HCT116 (cell line): ENCODE data around the gene MSI2. TPM values are rescaled to one million over a fixed set of nuclear protein-coding genes. Genes with fewer than 3 reads are reported as not detected.

Experiments
- ATAC-seq: fragments of 200-7000 bp; cut with Tn5 transposase; 2 replicates; pipeline ENCODE4 v1.9.1; 2020; ENCODE audit warnings: mild to moderate bottlenecking, moderate library complexity
- BruUV-seq: library from RNA; stranded (reverse); fragments of 400-500 nt; replicated peaks from 2 replicates; lab custom pipeline; 2021; lab: Mats Ljungman, UMichigan
- CTCF ChIA-PET: fragments of 300-600 bp; sonication (Branson Sonifier 250); formaldehyde crosslinking; loops from one replicate; lab custom pipeline; 2021; ENCODE audit warnings: antibody characterized with exemption; lab: Charles Lee
- POLR2A ChIA-PET: fragments of 300-600, 350-600 bp; sonication (Branson Sonifier 250); formaldehyde crosslinking; loops from one replicate; lab custom pipeline; 2021; ENCODE audit warnings: antibody characterized with exemption; lab: Charles Lee
- RAD21 ChIA-PET, 2 experiments: fragments of 300-600 bp; sonication (Branson Sonifier 250); formaldehyde crosslinking; loops; one replicate each; lab custom pipeline; 2023; ENCODE audit warnings: low total read pairs in 2 of 2; ENCODE audit not compliant: uncharacterized antibody in 2 of 2, unreplicated experiment in 2 of 2, low non-redundant PET in 1 of 2; lab: Charles Lee
- DNase-seq: peaks from one replicate; pipeline ENCODE4 v3.0.0-alpha.2; 2010; ENCODE audit warnings: low read depth, low spot score
- H2AFZ ChIP-seq: fragments of 200-600 bp; shearing (Covaris generic), sonication (generic); 2 replicates; pipeline ENCODE4 v1.6.1; 2017; ENCODE audit warnings: low read depth, mixed run types, mixed read lengths, antibody characterized with exemption, low read length; ENCODE audit not compliant: poor library complexity, severe bottlenecking
- H3K27ac ChIP-seq: 2 replicates; pipeline ENCODE4 v1.5.1; 2012; ENCODE audit warnings: low read depth, low read length
- H3K27me3 ChIP-seq: fragments of 200-600 bp; sonication (generic); 2 replicates; pipeline ENCODE4 v1.6.1; 2016; ENCODE audit warnings: mixed run types, low read length, mixed read lengths; ENCODE audit not compliant: insufficient read depth
- H3K36me3 ChIP-seq, 2 experiments: fragments of 200-500 bp in 1 of 2; fragments of 200-600 bp in 1 of 2; sonication (Bioruptor generic) in 1 of 2; sonication (generic) in 1 of 2; 2 replicates each; pipeline versions ENCODE4 v1.5.1 to v1.6.1; 2014 to 2016; ENCODE audit warnings: low read length in 2 of 2, inconsistent platforms in 1 of 2, mixed read lengths in 1 of 2, mixed run types in 1 of 2; ENCODE audit not compliant: insufficient read depth in 2 of 2, control insufficient read depth in 1 of 2
- H3K4me1 ChIP-seq, 2 experiments: fragments of 200-600 bp in 1 of 2; sonication (generic) in 1 of 2; 2 replicates each; pipeline versions ENCODE4 v1.5.1 to v1.6.1; 2012 to 2017; ENCODE audit warnings: low read length in 2 of 2, inconsistent platforms in 1 of 2, mild to moderate bottlenecking in 1 of 2, mixed read lengths in 1 of 2, mixed run types in 1 of 2, moderate library complexity in 1 of 2; ENCODE audit not compliant: insufficient read depth in 2 of 2, control insufficient read depth in 1 of 2
- H3K4me2 ChIP-seq: fragments of 200-600 bp; sonication (generic); 2 replicates; pipeline ENCODE4 v1.6.1; 2017; ENCODE audit warnings: mixed run types, low read length, mixed read lengths
- H3K4me3 ChIP-seq, 2 experiments: fragments of 200-600 bp in 1 of 2; sonication (generic) in 1 of 2; replicated peaks in 1 of 2; 2 replicates each; pipeline ENCODE4 v1.5.1; 2011 to 2016; ENCODE audit warnings: low read length in 2 of 2, control low read depth in 1 of 2, low read depth in 1 of 2, mild to moderate bottlenecking in 1 of 2, mixed read lengths in 1 of 2, mixed run types in 1 of 2
- H3K79me2 ChIP-seq: fragments of 200-600 bp; sonication (generic); 2 replicates; pipeline ENCODE4 v1.6.1; 2017; ENCODE audit warnings: mild to moderate bottlenecking, mixed run types, low read length, moderate library complexity, mixed read lengths; ENCODE audit not compliant: insufficient read depth
- H3K9ac ChIP-seq: fragments of 200-600 bp; sonication (generic); 2 replicates; pipeline ENCODE4 v1.6.1; 2016; ENCODE audit warnings: low read length, mixed read lengths
- H3K9me2 ChIP-seq: fragments of 200-600 bp; sonication (generic), shearing (Covaris generic); 2 replicates; pipeline ENCODE4 v1.6.1; 2017; ENCODE audit warnings: mixed run types, mild to moderate bottlenecking, moderate library complexity; ENCODE audit not compliant: insufficient read depth
- H3K9me3 ChIP-seq, 2 experiments: fragments of 200-500 bp in 1 of 2; fragments of 200-600 bp in 1 of 2; sonication (Bioruptor generic) in 1 of 2; sonication (generic) in 1 of 2; 2 replicates each; pipeline ENCODE4 v1.6.1; 2014 to 2017; ENCODE audit warnings: low read length in 2 of 2, mixed read lengths in 2 of 2, inconsistent platforms in 1 of 2, low read depth in 1 of 2, mild to moderate bottlenecking in 1 of 2, mixed run types in 1 of 2, moderate library complexity in 1 of 2; ENCODE audit not compliant: control insufficient read depth in 1 of 2, insufficient read depth in 1 of 2
- H4K20me1 ChIP-seq: fragments of 200-600 bp; sonication (generic), shearing (Covaris generic); 2 replicates; pipeline ENCODE4 v1.6.1; 2017; ENCODE audit warnings: mixed run types, mild to moderate bottlenecking, moderate library complexity; ENCODE audit not compliant: insufficient read depth
- ATF3 ChIP-seq: IDR thresholded peaks from 2 replicates; pipeline ENCODE4 v1.6.1; 2012
- CBX3 ChIP-seq: IDR thresholded peaks from 2 replicates; pipeline ENCODE4 v1.6.1; 2012; ENCODE audit warnings: low read depth
- CEBPB ChIP-seq: IDR thresholded peaks from 2 replicates; pipeline ENCODE4 v1.6.1; 2012; ENCODE audit warnings: low read depth
- CTCF ChIP-seq, 3 experiments: fragments of 200-600 bp in 1 of 3; sonication (generic) in 1 of 3; IDR thresholded peaks in 2 of 3; conservative IDR thresholded peaks in 1 of 3; 2 replicates each; pipeline ENCODE4 v1.5.1; 2012 to 2017; ENCODE audit warnings: low read depth in 2 of 3, low read length in 2 of 3, antibody characterized with exemption in 1 of 3, borderline replicate concordance in 1 of 3, control low read depth in 1 of 3, mild to moderate bottlenecking in 1 of 3, mixed read lengths in 1 of 3, mixed run types in 1 of 3, moderate library complexity in 1 of 3; ENCODE audit not compliant: insufficient read depth in 1 of 3
- EGR1 ChIP-seq: IDR thresholded peaks from 2 replicates; pipeline ENCODE4 v1.6.1; 2012; ENCODE audit warnings: low read depth
- ELF1 ChIP-seq: IDR thresholded peaks from 2 replicates; pipeline ENCODE4 v1.6.1; 2012; ENCODE audit warnings: low read depth, borderline replicate concordance
- EZH2 ChIP-seq: fragments of 200-600 bp; sonication (generic); IDR thresholded peaks from 2 replicates; pipeline ENCODE4 v1.6.1; 2017; ENCODE audit warnings: antibody characterized with exemption, mixed run types
- EZH2phosphoT487 ChIP-seq: fragments of 200-600 bp; IDR thresholded peaks from 2 replicates; pipeline ENCODE4 v1.6.1; 2018; ENCODE audit warnings: antibody characterized with exemption, borderline replicate concordance
- FOSL1 ChIP-seq: IDR thresholded peaks from 2 replicates; pipeline ENCODE4 v1.6.1; 2012; ENCODE audit warnings: low read depth
- JUND ChIP-seq: IDR thresholded peaks from 2 replicates; pipeline ENCODE4 v1.6.1; 2012
- MAX ChIP-seq: IDR thresholded peaks from 2 replicates; pipeline ENCODE4 v1.6.1; 2012
- POLR2AphosphoS5 ChIP-seq: IDR thresholded peaks from 2 replicates; pipeline ENCODE4 v1.6.1; 2011; ENCODE audit warnings: mild to moderate bottlenecking, low read depth, low read length, moderate library complexity
- RAD21 ChIP-seq: IDR thresholded peaks from 2 replicates; pipeline ENCODE4 v1.6.1; 2012; ENCODE audit warnings: low read depth, mild to moderate bottlenecking
- REST ChIP-seq: IDR thresholded peaks from 2 replicates; pipeline ENCODE4 v1.6.1; 2012; ENCODE audit warnings: low read depth
- SIN3A ChIP-seq: IDR thresholded peaks from 2 replicates; pipeline ENCODE4 v1.6.1; 2012; ENCODE audit warnings: low read depth
- SP1 ChIP-seq: IDR thresholded peaks from 2 replicates; pipeline ENCODE4 v1.6.1; 2012; ENCODE audit warnings: low read depth
- SRF ChIP-seq: IDR thresholded peaks from 2 replicates; pipeline ENCODE4 v1.6.1; 2012; ENCODE audit warnings: low read depth
- TCF7L2 ChIP-seq: IDR thresholded peaks from 2 replicates; pipeline ENCODE4 v1.7.0; 2011; ENCODE audit warnings: borderline replicate concordance, inconsistent platforms; ENCODE audit not compliant: insufficient read depth, insufficient read length; ENCODE audit errors: extremely low read depth
- ZBTB33 ChIP-seq: IDR thresholded peaks from 2 replicates; pipeline ENCODE4 v1.6.1; 2011; ENCODE audit warnings: mild to moderate bottlenecking, low read length, moderate library complexity; ENCODE audit not compliant: insufficient replicate concordance; ENCODE audit errors: extremely low read depth
- ZNF274 ChIP-seq: fragments of 200-500 bp; sonication (Bioruptor generic); IDR thresholded peaks from 2 replicates; pipeline ENCODE4 v1.6.1; 2014; ENCODE audit warnings: mild to moderate bottlenecking, low read depth, low read length, inconsistent platforms
- intact Hi-C: fragments of 100-400 bp; cut with micrococcal nuclease; formaldehyde crosslinking; loops from 2 replicates; pipeline ENCODE4 v1.10.0; 2022
- total RNA-seq: library from RNA; stranded (reverse); gene quantifications from one replicate; pipeline ENCODE4 v1.2.1, GENCODE V29; 2021; ENCODE audit not compliant: unreplicated experiment

The MSI2 gene
- total RNA-seq, 1 experiment from 2014 or later, result 137 TPM

GRCh38 chr17:57240648-57241047 is 15.7 kb upstream of the MSI2 start:
- Histone ChIP-seq H2AFZ (no peak overlapping the region), H3K9me2 (no peaks in the 10 kb centered on the region), H3K4me2 (no peak overlapping the region), H4K20me1 (no peaks in the 10 kb centered on the region), H3K36me3 (no peaks in the 10 kb centered on the region), H3K27ac (no peak overlapping the region), H3K4me3 (no peak overlapping the region), H3K4me1 (peaks cover 0 to 5% of the 10 kb centered on the region in 2 experiments; a peak in 1 of 4 replicates), H3K9ac (no peak overlapping the region)
- BruUV-seq, result no TSS peak
- no peak for DNase-seq
- no peak for ATAC-seq
- no peak for TF ChIP-seq MAX
- no peak for TF ChIP-seq CEBPB
- TF ChIP-seq EZH2, result no peak
- no peak for TF ChIP-seq ZNF274
- TF ChIP-seq FOSL1, result no peak
- no peak for TF ChIP-seq POLR2AphosphoS5
- no peak for TF ChIP-seq ZBTB33
- no peak for TF ChIP-seq SIN3A
- no peak for TF ChIP-seq REST
- TF ChIP-seq EGR1, result no peak
- TF ChIP-seq ELF1, result no peak
- TF ChIP-seq CTCF (IDR thresholded peaks at IDR 0.05 in 2 of 3, conservative IDR thresholded peaks at IDR 0.05 in 1 of 3; ENCODE audit: borderline replicate concordance in 1 of 3, insufficient read depth in 1 of 3, low read depth in 2 of 3, low read length in 2 of 3), result no peak
- TF ChIP-seq RAD21, result no peak
- TF ChIP-seq TCF7L2, result no peak
- no peak for TF ChIP-seq CBX3
- no peak for TF ChIP-seq SP1
- TF ChIP-seq SRF, result no peak
- TF ChIP-seq JUND, result no peak
- no peak for TF ChIP-seq EZH2phosphoT487
- no peak for TF ChIP-seq ATF3
- TF ChIP-seq, all 23 proteins: peak for 0
- ChIA-PET POLR2A (no interaction called here), CTCF (interaction anchor here (1.1 to 2.0 kb wide), 2 partner anchors 199 to 431 kb away, joined by 3 to 5 read pairs; no protein-coding TSS in a partner anchor), RAD21 (no interaction called here)
- Histone ChIP-seq H3K27me3 (no peaks in the 10 kb centered on the region), H3K79me2 (no peaks in the 10 kb centered on the region), H3K9me3 (no peaks in the 10 kb centered on the region)
- intact Hi-C loops, result no loop called here
